ENCODE results near the gene SLC15A3. TPM values are rescaled to one million over a fixed set of nuclear protein-coding genes. Genes with fewer than 3 reads are reported as not detected.

The SLC15A3 gene
- total RNA-seq, 4 donors from 2014 or later: 8.1 to 18.9 (median 12.6) TPM

DNA sequence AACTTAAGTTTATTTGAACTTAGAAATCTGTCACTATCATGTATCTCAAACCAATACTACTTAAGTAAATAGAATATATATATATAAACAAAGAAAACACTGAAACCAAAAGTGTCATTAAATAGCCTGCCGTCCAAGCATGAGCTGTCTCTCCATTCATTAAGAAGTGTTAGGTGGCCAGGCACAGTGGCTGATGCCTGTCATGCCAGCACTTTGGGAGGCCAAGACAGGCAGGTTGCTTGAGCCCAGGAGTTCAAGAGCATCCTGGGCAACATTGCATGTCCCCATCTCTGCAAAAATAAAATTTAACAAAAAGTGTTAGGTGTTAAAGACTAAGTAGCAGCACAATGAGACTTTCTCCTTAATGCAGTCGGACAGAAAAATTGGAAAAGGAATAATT lies 33.5 kb upstream of the SLC15A3 start:
- intact Hi-C loops (cut with DNase I; ENCODE audit: low total_unique reads): no loop called here
- DNase-seq: no peak
- no peak for TF ChIP-seq EP300 (IDR thresholded peaks at IDR 0.05; ENCODE audit: low read depth)
- TF ChIP-seq, protein P1, sequence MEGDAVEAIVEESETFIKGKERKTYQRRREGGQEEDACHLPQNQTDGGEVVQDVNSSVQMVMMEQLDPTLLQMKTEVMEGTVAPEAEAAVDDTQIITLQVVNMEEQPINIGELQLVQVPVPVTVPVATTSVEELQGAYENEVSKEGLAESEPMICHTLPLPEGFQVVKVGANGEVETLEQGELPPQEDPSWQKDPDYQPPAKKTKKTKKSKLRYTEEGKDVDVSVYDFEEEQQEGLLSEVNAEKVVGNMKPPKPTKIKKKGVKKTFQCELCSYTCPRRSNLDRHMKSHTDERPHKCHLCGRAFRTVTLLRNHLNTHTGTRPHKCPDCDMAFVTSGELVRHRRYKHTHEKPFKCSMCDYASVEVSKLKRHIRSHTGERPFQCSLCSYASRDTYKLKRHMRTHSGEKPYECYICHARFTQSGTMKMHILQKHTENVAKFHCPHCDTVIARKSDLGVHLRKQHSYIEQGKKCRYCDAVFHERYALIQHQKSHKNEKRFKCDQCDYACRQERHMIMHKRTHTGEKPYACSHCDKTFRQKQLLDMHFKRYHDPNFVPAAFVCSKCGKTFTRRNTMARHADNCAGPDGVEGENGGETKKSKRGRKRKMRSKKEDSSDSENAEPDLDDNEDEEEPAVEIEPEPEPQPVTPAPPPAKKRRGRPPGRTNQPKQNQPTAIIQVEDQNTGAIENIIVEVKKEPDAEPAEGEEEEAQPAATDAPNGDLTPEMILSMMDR (IDR thresholded peaks at IDR 0.05): no peak
- no peak for TF ChIP-seq POLR2AphosphoS5 (IDR thresholded peaks at IDR 0.05)
- no peak for TF ChIP-seq POLR2A (IDR thresholded peaks at IDR 0.05)
- in situ Hi-C loops (cut with MboI; ENCODE audit: low pct_ligation_motif_present in 1 of 4, low pct_unique_long_range_greater_than_20kb in 1 of 4, low sequenced_read_pairs in 3 of 4): no loop called here
- H3K4me3 ChIP-seq: no peak overlapping the region
- no peaks in the 10 kb centered on the region for H3K36me3 ChIP-seq
- no peaks in the 10 kb centered on the region for H3K9me3 ChIP-seq
- no peaks in the 10 kb centered on the region for H3K4me1 ChIP-seq
- H3K27ac ChIP-seq: peak overlapping the region in 2 of 4 donors; percentile 34 to 42
- no peaks in the 10 kb centered on the region for H3K27me3 ChIP-seq
- whole genome bisulfite sequencing, 2 donors (ENCODE audit: low coverage in 1 of 2): 73 to 75% methylated on average over 2 of the region's 2 CpGs

DNA sequence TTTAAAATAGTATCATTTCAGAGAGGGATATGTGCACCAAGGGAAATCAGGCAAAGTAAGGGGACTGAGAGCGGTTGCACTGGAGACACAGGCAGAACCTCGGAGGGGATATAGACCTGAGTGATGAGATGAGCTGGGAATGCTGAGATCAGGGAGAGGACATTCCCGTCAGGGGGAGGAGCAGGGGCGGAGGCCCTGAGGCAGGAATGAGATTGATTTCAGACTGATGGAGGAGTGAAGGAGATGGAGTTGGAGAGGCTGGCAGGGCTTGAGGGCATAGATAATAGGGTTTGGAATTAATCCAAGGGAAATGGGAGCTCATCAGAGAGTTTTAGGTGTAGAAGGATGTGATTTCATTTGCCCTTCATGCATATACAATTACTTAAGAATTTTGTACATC lies 32.7 kb upstream of the SLC15A3 start:
- TF ChIP-seq EP300 (IDR thresholded peaks at IDR 0.05; ENCODE audit: low read depth) (no peak), POLR2AphosphoS5 (IDR thresholded peaks at IDR 0.05) (no peak), POLR2A (IDR thresholded peaks at IDR 0.05) (no peak)
- TF ChIP-seq, protein P1 (IDR thresholded peaks at IDR 0.05): no peak
- intact Hi-C loops (cut with DNase I; ENCODE audit: low total_unique reads): no loop called here
- no peaks in the 10 kb centered on the region for H3K36me3 ChIP-seq

DNA sequence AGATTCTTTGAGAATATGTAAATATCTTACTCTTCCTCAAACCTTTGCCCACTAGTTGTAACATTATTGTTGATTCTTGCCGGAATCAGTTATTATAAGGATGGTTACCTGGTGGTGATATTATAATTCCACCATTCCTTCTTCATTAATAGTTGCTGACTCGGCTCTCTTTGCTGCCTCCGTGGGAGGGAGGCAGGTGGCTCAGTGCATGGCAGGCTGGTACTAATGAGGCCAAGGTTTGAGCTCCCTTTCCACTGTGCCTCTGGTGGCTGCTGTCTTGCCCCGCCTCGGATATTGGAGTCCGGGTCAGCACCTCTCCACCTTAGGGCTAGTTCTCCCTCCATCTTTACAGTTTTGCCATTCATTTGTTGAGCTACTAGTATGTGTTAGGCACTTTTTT lies 32.2 kb upstream of the SLC15A3 start:
- Histone ChIP-seq H3K9me3 (no peaks in the 10 kb centered on the region), H3K27ac (no peak overlapping the region), H3K4me3 (no peak overlapping the region), H3K27me3 (no peaks in the 10 kb centered on the region), H3K36me3 (no peaks in the 10 kb centered on the region), H3K4me1 (peaks cover 0 to 5% (median 0%) of the 10 kb centered on the region in 4 donors)
- DNase-seq: no peak
- in situ Hi-C loops (cut with MboI; ENCODE audit: low pct_ligation_motif_present in 1 of 4, low pct_unique_long_range_greater_than_20kb in 1 of 4, low sequenced_read_pairs in 3 of 4) (no loop called here), intact Hi-C loops (cut with DNase I; ENCODE audit: low total_unique reads) (no loop called here)
- TF ChIP-seq, protein P1 (IDR thresholded peaks at IDR 0.05): no peak
- TF ChIP-seq POLR2AphosphoS5 (IDR thresholded peaks at IDR 0.05) (no peak), POLR2A (IDR thresholded peaks at IDR 0.05) (no peak), EP300 (IDR thresholded peaks at IDR 0.05; ENCODE audit: low read depth) (no peak)
- 68 to 88% methylated on average over 3 to 6 of the region's 6 CpGs for WGBS, 2 donors (ENCODE audit: low coverage in 1 of 2)

More for the DNA sequence above, 32.7 kb upstream of the SLC15A3 start:
- H3K27me3 ChIP-seq: no peaks in the 10 kb centered on the region
- H3K4me3 ChIP-seq: no peak overlapping the region
- H3K4me1 ChIP-seq: peaks cover 0 to 2% (median 0%) of the 10 kb centered on the region in 4 donors
- H3K27ac ChIP-seq: no peak overlapping the region
- H3K9me3 ChIP-seq: no peaks in the 10 kb centered on the region
- 54 to 69% methylated on average over 4 of the region's 4 CpGs for WGBS, 2 donors (ENCODE audit: low coverage in 1 of 2)
- DNase-seq: no peak
- in situ Hi-C loops (cut with MboI; ENCODE audit: low pct_ligation_motif_present in 1 of 4, low pct_unique_long_range_greater_than_20kb in 1 of 4, low sequenced_read_pairs in 3 of 4): no loop called here

DNA sequence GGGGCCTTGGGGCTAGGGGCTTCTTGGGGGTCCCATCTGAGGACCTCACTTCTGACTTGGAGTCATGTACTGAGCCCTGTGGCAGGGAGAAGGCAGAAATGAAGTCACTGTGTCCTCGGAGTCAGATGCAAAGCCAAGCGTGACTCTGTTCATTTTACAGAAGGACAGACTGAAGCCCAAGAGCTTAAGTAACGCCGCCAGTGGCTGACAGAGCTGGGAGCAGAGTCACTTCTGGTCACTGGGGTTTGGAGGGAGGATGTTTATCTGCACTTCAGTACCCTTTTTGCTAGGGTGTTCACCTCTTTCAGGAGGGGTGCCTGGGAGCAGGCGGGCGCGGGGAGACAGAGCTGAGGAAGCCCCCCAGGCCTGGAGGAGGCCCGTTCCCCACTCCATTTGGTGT lies 30.2 kb upstream of the SLC15A3 start:
- TF ChIP-seq POLR2A (IDR thresholded peaks at IDR 0.05): no peak
- TF ChIP-seq EP300 (IDR thresholded peaks at IDR 0.05; ENCODE audit: low read depth): no peak
- TF ChIP-seq, protein P1 (IDR thresholded peaks at IDR 0.05): no peak
- TF ChIP-seq POLR2AphosphoS5 (IDR thresholded peaks at IDR 0.05): no peak
- no peak overlapping the region for H3K4me3 ChIP-seq
- no peaks in the 10 kb centered on the region for H3K9me3 ChIP-seq
- in situ Hi-C loops (cut with MboI; ENCODE audit: low pct_ligation_motif_present in 1 of 4, low pct_unique_long_range_greater_than_20kb in 1 of 4, low sequenced_read_pairs in 3 of 4): no loop called here
- intact Hi-C loops (cut with DNase I; ENCODE audit: low total_unique reads): no loop called here
- no peaks in the 10 kb centered on the region for H3K27me3 ChIP-seq
- H3K36me3 ChIP-seq: no peaks in the 10 kb centered on the region
- DNase-seq: no peak
- peak overlapping the region in 1 of 4 donors; percentile 11 for H3K27ac ChIP-seq
- H3K4me1 ChIP-seq: peaks cover 0 to 5% (median 0%) of the 10 kb centered on the region in 4 donors
- WGBS, 2 donors (ENCODE audit: low coverage in 1 of 2): 80 to 86% methylated on average over 4 to 8 of the region's 8 CpGs
